Panc1 (cell line): ENCODE measurements around the gene GRIP2. TPM values are rescaled to one million over a fixed set of nuclear protein-coding genes. Genes with fewer than 3 reads are reported as not detected.

Experiments
- ATAC-seq: fragments of 200-7000 bp; cut with Tn5 transposase; 2 replicates; pipeline ENCODE4 v1.9.1; 2020; ENCODE audit warnings: mild to moderate bottlenecking, moderate library complexity
- BruUV-seq: library from RNA; stranded (reverse); fragments of 400-500 nt; replicated peaks from 2 replicates; lab custom pipeline; 2021; lab: Mats Ljungman, UMichigan
- CTCF ChIA-PET: fragments of 300-600 bp; sonication (Branson Sonifier 250); formaldehyde crosslinking; loops from one replicate; lab custom pipeline; 2022; ENCODE audit warnings: antibody characterized with exemption; lab: Charles Lee
- POLR2A ChIA-PET: fragments of 300-600 bp; sonication (Branson Sonifier 250); formaldehyde crosslinking; loops from one replicate; lab custom pipeline; 2022; ENCODE audit warnings: antibody characterized with exemption; lab: Charles Lee
- DNase-seq: peaks from one replicate; pipeline ENCODE4 v3.0.0-alpha.2; 2010; ENCODE audit warnings: low read depth, low spot score
- H3K27ac ChIP-seq: 2 replicates; pipeline ENCODE4 v1.5.1; 2011; ENCODE audit warnings: mild to moderate bottlenecking, low read length, inconsistent platforms
- H3K27me3 ChIP-seq: fragments of 200-500 bp; sonication (Bioruptor generic); 2 replicates; pipeline ENCODE4 v1.6.0; 2014; ENCODE audit warnings: low read length, inconsistent platforms; ENCODE audit not compliant: control insufficient read depth, insufficient read depth
- H3K36me3 ChIP-seq: fragments of 200-500 bp; sonication (Bioruptor generic); 2 replicates; pipeline ENCODE4 v1.5.1; 2014; ENCODE audit warnings: inconsistent platforms, mild to moderate bottlenecking, low read length, moderate library complexity; ENCODE audit not compliant: control insufficient read depth, insufficient read depth
- H3K4me1 ChIP-seq: 2 replicates; pipeline ENCODE4 v1.5.1; 2011; ENCODE audit warnings: inconsistent platforms, mild to moderate bottlenecking, low read length, moderate library complexity; ENCODE audit not compliant: control insufficient read depth, insufficient read depth
- H3K4me3 ChIP-seq, 2 experiments: 2 replicates each; pipeline ENCODE4 v1.5.1; 2011 to 2012; ENCODE audit warnings: low read depth in 2 of 2, low read length in 2 of 2, mild to moderate bottlenecking in 2 of 2, inconsistent platforms in 1 of 2, moderate library complexity in 1 of 2
- H3K9me3 ChIP-seq: fragments of 200-500 bp; sonication (Bioruptor generic); 2 replicates; pipeline ENCODE4 v1.5.1; 2014; ENCODE audit warnings: low read depth, mild to moderate bottlenecking, inconsistent platforms, low read length, moderate library complexity; ENCODE audit not compliant: control insufficient read depth, insufficient read depth
- POLR2AphosphoS5 ChIP-seq: IDR thresholded peaks from 2 replicates; pipeline ENCODE4 v1.6.1; 2012; ENCODE audit warnings: mild to moderate bottlenecking, low read depth, low read length, moderate library complexity
- SIN3A ChIP-seq: IDR thresholded peaks from 2 replicates; pipeline ENCODE4 v1.6.1; 2012; ENCODE audit warnings: low read depth, mild to moderate bottlenecking, low read length, moderate library complexity, borderline replicate concordance; ENCODE audit not compliant: insufficient read depth
- TCF7L2 ChIP-seq: IDR thresholded peaks from 2 replicates; pipeline ENCODE4 v1.6.1; 2011; ENCODE audit warnings: mild to moderate bottlenecking, low read depth, low read length, inconsistent platforms
- in situ Hi-C: cut with HindIII; loops from 2 replicates; pipeline ENCODE4 v1.10.0; 2016; ENCODE audit warnings: low sequenced_read_pairs, low pct_unique_long_range_greater_than_20kb
- intact Hi-C: fragments of 100-400 bp; cut with micrococcal nuclease; formaldehyde crosslinking; loops from one replicate; pipeline ENCODE4 v1.10.0; 2022; ENCODE audit not compliant: unreplicated experiment
- total RNA-seq: library from RNA; stranded (reverse); gene quantifications from one replicate; pipeline ENCODE4 v1.2.1, GENCODE V29; 2021; ENCODE audit not compliant: unreplicated experiment
- TF ChIP-seq, protein P1 (sequence below): fragments of 450-650 bp; IDR thresholded peaks from 2 replicates; pipeline ENCODE4 v1.5.1; 2017; ENCODE audit warnings: mild to moderate bottlenecking
- TF ChIP-seq, protein P2 (sequence below), 2 experiments: IDR thresholded peaks; 2 replicates each; pipeline ENCODE4 v1.6.1; 2011 to 2012; ENCODE audit warnings: low read depth in 2 of 2, control low read depth in 1 of 2, low read length in 1 of 2, mild to moderate bottlenecking in 1 of 2, moderate library complexity in 1 of 2; ENCODE audit not compliant: insufficient read depth in 1 of 2

The GRIP2 gene
- total RNA-seq, 1 experiment from 2014 or later = 6.5 TPM

GRCh38 chr3:14555835-14556234 is 15.7 kb upstream of the GRIP2 start:
- Histone ChIP-seq H3K4me3 (no peak overlapping the region), H3K27ac (no peak overlapping the region), H3K27me3 (no peaks in the 10 kb centered on the region), H3K36me3 (no peaks in the 10 kb centered on the region), H3K4me1 (peaks cover 19% of the 10 kb centered on the region), H3K9me3 (no peaks in the 10 kb centered on the region)
- BruUV-seq = no TSS peak
- ChIA-PET POLR2A (no interaction called here), CTCF (no interaction called here)
- TF ChIP-seq TCF7L2 = no peak
- TF ChIP-seq, protein P1, sequence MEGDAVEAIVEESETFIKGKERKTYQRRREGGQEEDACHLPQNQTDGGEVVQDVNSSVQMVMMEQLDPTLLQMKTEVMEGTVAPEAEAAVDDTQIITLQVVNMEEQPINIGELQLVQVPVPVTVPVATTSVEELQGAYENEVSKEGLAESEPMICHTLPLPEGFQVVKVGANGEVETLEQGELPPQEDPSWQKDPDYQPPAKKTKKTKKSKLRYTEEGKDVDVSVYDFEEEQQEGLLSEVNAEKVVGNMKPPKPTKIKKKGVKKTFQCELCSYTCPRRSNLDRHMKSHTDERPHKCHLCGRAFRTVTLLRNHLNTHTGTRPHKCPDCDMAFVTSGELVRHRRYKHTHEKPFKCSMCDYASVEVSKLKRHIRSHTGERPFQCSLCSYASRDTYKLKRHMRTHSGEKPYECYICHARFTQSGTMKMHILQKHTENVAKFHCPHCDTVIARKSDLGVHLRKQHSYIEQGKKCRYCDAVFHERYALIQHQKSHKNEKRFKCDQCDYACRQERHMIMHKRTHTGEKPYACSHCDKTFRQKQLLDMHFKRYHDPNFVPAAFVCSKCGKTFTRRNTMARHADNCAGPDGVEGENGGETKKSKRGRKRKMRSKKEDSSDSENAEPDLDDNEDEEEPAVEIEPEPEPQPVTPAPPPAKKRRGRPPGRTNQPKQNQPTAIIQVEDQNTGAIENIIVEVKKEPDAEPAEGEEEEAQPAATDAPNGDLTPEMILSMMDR = no peak
- no peak for TF ChIP-seq SIN3A
- TF ChIP-seq POLR2AphosphoS5 = no peak
- TF ChIP-seq, protein P2, sequence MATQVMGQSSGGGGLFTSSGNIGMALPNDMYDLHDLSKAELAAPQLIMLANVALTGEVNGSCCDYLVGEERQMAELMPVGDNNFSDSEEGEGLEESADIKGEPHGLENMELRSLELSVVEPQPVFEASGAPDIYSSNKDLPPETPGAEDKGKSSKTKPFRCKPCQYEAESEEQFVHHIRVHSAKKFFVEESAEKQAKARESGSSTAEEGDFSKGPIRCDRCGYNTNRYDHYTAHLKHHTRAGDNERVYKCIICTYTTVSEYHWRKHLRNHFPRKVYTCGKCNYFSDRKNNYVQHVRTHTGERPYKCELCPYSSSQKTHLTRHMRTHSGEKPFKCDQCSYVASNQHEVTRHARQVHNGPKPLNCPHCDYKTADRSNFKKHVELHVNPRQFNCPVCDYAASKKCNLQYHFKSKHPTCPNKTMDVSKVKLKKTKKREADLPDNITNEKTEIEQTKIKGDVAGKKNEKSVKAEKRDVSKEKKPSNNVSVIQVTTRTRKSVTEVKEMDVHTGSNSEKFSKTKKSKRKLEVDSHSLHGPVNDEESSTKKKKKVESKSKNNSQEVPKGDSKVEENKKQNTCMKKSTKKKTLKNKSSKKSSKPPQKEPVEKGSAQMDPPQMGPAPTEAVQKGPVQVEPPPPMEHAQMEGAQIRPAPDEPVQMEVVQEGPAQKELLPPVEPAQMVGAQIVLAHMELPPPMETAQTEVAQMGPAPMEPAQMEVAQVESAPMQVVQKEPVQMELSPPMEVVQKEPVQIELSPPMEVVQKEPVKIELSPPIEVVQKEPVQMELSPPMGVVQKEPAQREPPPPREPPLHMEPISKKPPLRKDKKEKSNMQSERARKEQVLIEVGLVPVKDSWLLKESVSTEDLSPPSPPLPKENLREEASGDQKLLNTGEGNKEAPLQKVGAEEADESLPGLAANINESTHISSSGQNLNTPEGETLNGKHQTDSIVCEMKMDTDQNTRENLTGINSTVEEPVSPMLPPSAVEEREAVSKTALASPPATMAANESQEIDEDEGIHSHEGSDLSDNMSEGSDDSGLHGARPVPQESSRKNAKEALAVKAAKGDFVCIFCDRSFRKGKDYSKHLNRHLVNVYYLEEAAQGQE (IDR thresholded peaks at IDR 0.05; ENCODE audit: insufficient read depth in 1 of 2, low read depth in 2 of 2, low read length in 1 of 2) = no peak
- ATAC-seq (peak; percentile 42; the same call in 1 of the 2 replicates), DNase-seq (no peak)
- in situ Hi-C loops = no loop called here
- intact Hi-C loops = no loop called here

DNA sequence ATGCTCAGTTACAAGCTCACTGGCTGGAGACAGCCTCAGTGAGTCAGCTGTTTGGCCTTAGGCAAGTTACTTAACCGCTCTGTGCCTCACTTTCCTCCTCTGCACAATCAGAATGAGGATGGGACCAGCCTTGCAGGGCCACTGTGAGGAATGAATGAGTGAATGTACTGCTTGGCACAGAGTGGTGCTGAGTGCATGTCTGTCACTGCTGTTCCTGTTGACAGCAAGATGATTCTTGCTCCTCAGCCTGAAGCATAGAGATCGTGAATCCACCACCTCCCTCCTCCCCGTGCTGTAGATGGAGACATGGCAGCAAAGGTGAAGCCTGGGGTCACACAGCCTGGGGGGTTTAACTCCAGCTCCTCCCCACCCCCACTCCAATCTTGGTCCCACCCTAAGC is 14.6 kb upstream of the GRIP2 start:
- DNase-seq = no peak
- intact Hi-C loops = no loop called here
- TF ChIP-seq SIN3A (no peak), TCF7L2 (no peak)
- TF ChIP-seq, protein P2 (IDR thresholded peaks at IDR 0.05; ENCODE audit: insufficient read depth in 1 of 2, low read depth in 2 of 2, low read length in 1 of 2) = no peak
- TF ChIP-seq, protein P1 = no peak
- no peaks in the 10 kb centered on the region for H3K27me3 ChIP-seq
- H3K9me3 ChIP-seq = no peaks in the 10 kb centered on the region
- BruUV-seq = no TSS peak
- CTCF ChIA-PET = no interaction called here
- no peak overlapping the region for H3K27ac ChIP-seq
- ATAC-seq = peak; percentile 17; the same call in 1 of the 2 replicates
- H3K4me1 ChIP-seq = peaks cover 19% of the 10 kb centered on the region
- no peaks in the 10 kb centered on the region for H3K36me3 ChIP-seq
- POLR2A ChIA-PET = no interaction called here
- no peak overlapping the region for H3K4me3 ChIP-seq
- in situ Hi-C loops = no loop called here
